GM21825 (cell line): ENCODE data around the gene MAML3.

Source experiments
- ATAC-seq: cut with Tn5 transposase; IDR thresholded peaks from one replicate; pipeline ENCODE4 v1.9.1; 2021; ENCODE audit warnings: mild to moderate bottlenecking, moderate library complexity; ENCODE audit not compliant: unreplicated experiment

MAML3 gene

GRCh38 chr4:139798456-139798855 is 355.5 kb downstream of the MAML3 start:
- no peak for ATAC-seq

GRCh38 chr4:139797287-139797686 is 356.7 kb downstream of the MAML3 start:
- no peak for ATAC-seq

DNA sequence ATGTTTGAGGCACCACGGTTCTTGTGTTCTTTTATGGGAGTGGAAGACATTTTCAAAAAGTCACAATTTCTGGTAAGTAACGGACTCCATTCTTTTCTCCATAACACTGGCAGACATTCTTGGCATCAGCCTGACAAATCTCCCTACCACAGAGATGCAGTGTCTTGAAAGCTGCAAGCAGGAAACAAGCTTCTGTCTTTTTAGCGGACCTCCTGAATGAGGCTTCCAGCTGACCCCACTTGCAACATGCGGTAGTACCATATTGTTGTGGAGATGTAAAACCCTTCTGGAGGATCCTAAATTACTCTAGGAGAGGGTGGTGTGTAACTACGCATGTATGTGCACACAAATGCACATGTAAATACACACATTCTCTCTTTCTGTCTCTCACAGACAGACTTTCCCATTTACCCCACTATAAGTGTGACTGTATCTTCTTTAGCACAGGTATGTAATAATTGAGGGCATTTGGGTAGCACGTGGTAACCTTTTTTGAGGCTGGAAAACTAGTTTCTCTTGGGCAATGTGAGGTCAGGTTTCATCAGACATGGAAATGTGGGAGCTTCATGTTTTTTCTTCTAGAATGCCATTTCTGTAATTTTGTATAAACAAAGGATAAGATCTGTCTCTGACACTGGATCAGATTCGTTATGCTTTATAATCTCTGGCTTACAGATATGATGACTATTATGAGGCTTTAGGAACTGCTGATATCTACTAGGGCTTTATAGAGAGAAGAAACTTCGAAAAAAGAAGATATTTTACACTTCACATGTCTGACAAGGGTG is 358.3 kb downstream of the MAML3 start:
- no peak for ATAC-seq

DNA sequence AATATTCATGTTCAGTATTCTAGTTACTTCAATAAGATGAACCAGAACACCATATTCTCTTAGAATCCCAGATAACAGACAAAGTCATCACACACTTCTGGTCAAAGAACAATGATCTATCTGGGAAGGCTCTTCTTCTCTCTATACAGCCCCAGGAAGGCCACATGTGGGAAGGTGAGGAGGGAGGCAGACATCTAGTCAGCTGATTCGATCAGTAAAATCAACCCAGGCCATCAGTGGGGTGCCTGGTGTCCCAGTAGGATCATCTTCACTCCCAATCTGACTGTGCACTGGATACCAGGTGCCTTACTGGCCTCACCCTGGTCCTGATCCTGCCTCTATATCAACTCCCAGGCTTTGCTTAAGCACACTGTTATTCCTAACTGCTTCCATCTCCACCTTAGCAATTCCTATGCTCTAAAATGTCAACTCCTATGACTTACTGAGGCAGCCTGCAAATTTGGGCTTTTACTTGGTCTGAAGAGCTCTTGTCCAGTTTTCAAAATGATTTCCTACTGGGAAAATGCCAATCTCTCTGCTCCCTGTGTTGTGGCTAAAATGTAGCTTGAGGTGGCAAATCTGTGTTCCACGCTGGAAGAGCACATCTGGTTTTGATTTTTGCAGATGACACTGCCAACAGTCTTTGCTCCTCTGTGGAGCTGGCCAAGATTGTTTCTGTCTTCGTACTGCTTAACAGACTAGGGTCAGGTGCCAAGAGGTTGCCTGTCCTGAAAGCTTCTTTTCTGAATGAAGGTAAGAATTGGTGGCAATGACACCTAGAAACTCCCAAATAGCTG is 359.6 kb downstream of the MAML3 start:
- ATAC-seq: no peak

DNA sequence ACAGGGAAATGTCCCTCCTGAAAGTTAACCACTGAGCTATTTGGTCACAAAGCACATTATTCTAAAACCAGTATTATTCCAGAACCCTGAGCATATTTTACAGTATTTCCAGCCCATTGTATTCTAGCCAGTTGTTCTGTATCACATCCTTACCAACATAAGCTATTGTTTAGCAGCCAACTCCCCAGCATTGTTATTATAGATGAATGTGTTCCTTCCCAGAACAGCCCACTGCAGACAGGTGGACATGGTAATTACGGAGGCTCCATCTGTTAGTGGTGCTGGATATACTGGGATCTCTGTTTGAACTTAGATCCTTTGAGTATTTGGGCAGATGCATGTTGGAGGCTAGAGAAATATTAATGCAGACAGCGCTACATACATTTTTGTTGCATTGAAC is 362.3 kb downstream of the MAML3 start:
- no peak for ATAC-seq

DNA sequence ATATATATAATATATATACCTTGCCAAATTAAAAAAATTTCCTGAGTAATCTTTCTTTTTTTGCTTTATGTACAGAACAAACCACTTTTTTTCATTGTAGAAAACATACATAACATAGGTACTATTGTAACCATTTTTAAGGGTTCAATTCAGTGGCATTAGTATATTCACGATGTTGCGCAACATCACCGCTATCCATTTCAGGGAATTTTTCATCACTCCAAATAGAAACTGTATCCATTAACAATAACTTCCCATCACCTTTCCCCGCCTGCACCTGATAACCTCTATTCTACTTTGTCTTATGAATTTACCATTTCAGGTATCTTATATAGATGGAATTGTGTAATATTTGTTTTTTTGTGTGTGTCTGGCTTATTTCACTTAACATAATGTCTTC is 363.7 kb downstream of the MAML3 start:
- no peak for ATAC-seq

- no peak for ATAC-seq
These were observed 364.8 kb downstream of the MAML3 start for GRCh38 chr4:139789096-139789654.

GRCh38 chr4:139786494-139787354 is 367.3 kb downstream of the MAML3 start:
- no peak for ATAC-seq

GRCh38 chr4:139785356-139785755 is 368.6 kb downstream of the MAML3 start:
- ATAC-seq: no peak

DNA sequence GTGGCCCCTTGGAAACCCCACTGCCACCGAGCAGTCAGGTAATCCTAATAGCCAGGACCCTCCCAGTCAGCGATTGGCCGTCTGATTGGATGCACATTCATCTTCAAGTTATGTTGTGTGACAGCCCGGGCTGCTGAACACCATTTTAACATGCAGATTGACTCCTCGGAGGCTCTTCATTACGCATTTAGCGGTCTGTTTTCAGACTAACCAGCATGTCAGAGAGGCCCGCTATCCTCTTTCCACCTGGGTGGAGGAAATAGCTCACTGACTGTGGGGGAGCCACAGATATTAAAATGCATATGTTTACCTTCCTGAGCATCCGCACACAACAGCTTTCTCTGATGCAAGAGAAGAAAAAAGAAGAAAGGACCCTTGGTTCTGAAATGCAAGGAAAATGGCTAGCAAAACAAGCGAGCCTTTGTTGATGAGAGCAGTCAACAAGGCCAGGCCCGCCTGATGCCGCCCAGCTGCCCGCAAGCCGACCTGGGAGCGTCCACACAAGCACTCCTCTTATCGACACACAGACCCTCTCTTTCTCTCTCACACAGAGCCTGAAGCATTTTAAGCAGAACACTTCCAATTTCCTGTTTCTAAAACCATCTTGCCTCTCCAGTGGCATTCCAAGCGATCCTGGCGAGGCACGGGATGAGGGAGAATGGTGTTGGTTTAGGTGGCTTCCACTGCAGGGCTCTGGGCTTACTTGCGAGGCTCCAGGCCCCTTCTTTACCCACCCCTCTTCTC is 370.1 kb downstream of the MAML3 start:
- ATAC-seq: no peak

DNA sequence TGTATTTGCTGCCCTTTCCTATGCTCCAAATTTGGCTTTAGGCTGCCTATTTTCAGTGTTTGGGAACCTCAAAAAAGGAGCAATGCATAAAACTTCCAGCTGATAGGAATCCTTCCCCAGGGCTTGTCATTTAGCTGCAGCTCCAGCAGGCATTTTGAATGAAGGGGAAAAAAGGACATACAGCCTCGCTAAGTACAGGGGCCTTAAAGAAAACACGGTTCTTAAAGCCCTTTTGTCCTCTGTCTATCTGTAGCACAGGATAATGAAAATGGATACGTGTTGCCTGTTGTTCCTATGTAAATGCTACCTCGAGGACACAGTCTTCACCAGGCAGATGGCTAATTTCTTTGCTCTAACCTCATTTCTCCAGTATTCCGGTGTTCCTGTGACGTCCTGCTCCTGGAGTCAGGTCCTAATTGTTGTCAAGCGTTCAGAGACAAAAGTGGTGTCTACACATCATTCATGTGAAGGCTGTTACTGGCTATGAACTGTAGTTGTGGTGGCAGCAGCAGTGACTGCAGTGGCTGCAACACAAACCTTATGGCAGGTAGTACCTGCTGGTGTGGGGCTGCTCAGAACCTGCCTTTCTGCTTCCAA is 371.0 kb downstream of the MAML3 start:
- ATAC-seq: no peak

- ATAC-seq: no peak
These were observed 372.9 kb downstream of the MAML3 start for GRCh38 chr4:139781066-139781465.

- no peak for ATAC-seq
These were observed 374.3 kb downstream of the MAML3 start for GRCh38 chr4:139779691-139780090.

DNA sequence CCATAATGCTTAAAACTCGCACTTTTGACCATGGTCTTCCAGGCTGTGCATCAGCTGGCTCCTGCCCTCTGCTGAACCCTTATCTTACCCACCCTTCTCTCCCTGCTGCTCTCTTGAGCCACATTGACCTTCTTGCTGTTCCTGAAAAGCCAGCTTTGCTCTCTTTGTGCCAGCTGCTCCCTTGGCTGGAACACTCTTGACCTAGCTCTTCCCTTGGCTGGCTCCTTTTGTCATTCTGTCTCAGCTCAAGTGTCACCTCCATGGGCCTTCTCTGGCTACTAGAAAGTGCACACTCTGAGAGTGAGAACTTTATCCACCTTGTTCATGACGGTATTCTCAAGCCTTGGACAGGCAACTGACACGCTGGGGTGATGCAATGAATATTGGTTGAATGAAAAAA is 376.2 kb downstream of the MAML3 start:
- no peak for ATAC-seq

DNA sequence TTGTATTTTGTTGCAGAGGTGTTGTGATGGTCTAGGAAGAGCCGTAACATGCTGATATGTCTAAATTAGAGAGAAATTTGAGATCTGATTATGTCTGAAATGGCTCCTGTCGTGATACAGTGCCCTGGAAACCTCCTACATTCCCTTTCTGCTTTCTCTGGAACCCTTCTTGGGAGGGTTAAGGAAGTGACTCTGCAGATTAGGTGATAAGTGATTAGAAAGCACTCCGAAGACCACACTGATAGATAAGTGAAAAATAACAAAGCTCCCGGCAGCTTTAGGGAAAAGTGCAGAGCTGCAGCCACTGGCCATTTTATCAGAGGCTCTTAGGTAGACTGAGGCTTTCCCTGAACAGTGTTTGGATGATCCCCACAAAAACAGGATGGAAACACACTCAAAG is 377.7 kb downstream of the MAML3 start:
- no peak for ATAC-seq

DNA sequence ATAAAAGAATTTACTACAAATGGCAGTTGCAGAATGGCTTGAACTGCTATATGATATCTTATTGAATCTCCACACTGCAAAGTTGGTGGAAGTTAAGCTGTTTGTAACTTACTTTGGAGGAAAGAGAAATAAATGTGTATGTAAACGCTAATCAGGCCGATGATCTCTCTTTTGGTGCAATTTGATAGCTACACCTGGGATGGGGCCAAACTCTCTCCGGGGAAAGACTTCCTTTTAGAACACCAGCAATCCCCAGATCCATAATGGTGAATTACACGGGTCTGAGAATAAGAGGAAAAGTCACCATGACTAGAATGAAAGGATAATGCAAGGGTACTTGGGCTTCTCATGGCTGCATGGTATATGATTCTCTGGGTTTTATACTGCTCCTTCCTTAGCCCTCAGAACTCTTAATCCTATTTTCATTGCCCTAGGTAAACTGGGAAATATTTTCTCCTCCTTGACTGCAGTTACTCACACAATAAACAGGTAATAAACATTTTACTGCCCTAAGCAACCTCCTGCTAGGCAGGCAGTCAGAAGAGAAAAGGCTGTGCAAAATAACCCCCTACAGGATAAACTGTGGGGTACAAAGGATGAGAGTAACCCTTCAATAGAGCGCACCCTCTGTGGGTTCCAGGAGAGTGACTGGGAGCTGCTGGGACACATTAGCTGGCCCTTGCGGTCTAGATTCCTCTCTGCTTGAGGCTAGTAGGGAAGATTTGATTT is 379.1 kb downstream of the MAML3 start:
- no peak for ATAC-seq

GRCh38 chr4:139773560-139774318 is 380.2 kb downstream of the MAML3 start:
- no peak for ATAC-seq

GRCh38 chr4:139770361-139770760 is 383.6 kb downstream of the MAML3 start:
- ATAC-seq: no peak

GRCh38 chr4:139769364-139769763 is 384.6 kb downstream of the MAML3 start:
- no peak for ATAC-seq
